GM19324 (cell line): Measurements from ENCODE around the gene COL15A1.
"Not testable (repeated sequence)": the region's sequence is repeated elsewhere in the genome, so short reads cannot be mapped to it uniquely, and the experiment has no call there.

Source experiments
- ATAC-seq: cut with Tn5 transposase; IDR thresholded peaks from one replicate; pipeline ENCODE4 v1.9.1; 2021; ENCODE audit warnings: mild to moderate bottlenecking, moderate library complexity; ENCODE audit not compliant: unreplicated experiment, low FRiP score

The COL15A1 gene

GRCh38 chr9:99004717-99005460, 61.2 kb downstream of the COL15A1 start:
- no peak for ATAC-seq

DNA sequence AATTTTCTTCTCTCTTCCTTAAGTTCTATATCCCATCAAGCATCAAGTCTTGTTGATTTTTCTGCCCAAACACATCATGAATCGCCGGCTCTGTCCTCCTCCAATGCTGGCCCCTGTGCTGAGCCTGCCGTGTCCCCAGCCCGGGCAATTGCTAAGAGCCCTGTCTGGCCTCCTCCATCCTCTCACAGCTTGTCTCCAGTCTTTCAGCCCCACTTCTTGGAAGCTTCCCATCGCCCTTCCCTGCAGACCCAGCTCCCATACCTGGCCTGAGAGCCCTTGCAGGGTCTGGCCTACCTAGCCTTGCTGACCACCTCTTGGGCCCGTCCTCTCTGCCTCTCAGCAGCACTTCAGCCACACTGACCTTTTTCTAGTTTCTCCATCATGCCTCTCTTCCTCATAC, 61.9 kb downstream of the COL15A1 start:
- ATAC-seq = no peak

- ATAC-seq = no peak
Observed at GRCh38 chr9:99006511-99006910, 62.8 kb downstream of the COL15A1 start.

- no peak for ATAC-seq
Observed at GRCh38 chr9:99006979-99007378, 63.3 kb downstream of the COL15A1 start.

DNA sequence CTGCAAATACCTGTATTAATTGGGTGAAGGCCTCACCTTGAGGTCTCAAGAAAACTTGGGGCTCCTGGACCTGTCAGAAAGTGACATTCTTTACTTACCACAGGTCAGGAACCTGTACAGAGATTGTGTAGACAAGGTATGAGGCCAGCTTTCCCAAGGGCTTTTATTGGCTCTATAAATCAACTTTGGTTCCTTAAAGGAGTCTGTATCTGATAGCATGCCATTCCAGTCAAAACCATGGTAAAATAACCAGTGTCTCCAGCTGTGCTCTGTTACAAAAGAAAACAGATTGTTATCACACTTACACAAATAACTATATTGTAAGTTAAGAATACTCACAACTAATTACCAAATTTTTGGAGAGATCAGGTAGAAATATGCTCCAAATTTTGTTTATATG, 64.5 kb downstream of the COL15A1 start:
- ATAC-seq = no peak

DNA sequence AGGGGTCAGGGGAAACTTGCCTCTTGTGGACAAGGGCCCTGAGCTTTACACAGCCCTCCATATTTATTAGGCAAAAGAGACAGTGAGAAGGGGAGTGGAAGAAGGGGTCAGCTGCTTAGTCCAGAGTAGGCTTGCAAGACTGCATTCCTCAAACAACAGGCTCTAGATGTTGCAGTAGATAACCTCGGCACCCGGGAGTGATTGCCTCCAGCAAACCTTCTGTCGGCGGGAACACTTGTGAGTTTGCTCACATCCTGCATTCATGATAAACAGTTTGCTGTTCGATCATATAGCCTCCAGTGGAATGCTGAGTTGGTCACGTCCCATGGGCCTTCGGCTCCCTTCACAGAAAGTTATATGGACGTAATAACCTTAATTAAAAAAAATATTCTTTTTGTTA, 66.7 kb downstream of the COL15A1 start:
- ATAC-seq = not testable (repeated sequence)

- no peak for ATAC-seq
Observed at GRCh38 chr9:99011161-99011709, 67.5 kb downstream of the COL15A1 start.

DNA sequence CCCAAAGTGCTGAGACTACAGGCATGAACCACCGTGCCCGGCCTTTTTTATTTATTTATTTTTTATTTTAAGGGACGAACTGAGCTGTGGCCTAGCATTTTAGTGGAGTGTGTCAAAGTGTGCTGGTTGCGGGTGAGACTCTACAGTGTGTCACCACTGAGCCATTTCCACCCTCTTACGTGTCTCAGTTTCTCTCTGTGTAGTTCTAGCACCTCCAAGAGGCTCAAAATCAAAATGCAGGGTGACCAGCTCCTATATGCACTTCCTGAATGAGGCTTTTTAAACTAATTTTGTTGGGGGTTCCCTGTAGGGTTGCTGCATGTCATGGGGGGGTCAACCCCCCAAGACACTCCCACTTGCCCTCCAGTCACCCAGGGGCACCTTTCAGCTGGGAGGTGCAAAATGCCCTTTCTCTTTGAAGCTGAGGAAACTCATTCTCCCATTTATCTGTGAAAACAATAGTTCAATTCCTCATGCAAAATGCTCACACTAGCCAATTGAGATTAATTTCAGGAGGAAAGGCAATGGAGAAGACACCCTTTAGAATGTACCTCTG, 69.3 kb downstream of the COL15A1 start:
- ATAC-seq = no peak

DNA sequence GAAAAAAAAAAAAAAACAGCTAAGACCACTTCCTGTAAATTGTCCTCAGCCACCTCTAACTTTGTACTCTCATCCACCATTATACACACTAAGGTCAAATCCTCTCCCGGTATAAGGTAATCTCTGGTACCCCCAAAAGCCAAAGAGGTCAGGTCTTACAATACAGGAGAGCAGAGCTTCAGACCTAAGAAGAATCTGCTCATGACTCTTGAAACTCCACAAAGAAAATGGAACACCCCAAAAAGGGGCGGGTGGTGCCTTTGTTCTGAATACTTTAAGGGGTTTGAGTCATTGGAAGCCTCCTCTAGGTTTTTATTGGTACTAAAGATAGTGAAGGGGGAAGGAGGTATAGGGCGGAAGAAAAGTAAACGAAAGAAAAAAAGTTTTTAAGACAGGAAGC, 69.8 kb downstream of the COL15A1 start:
- no peak for ATAC-seq

DNA sequence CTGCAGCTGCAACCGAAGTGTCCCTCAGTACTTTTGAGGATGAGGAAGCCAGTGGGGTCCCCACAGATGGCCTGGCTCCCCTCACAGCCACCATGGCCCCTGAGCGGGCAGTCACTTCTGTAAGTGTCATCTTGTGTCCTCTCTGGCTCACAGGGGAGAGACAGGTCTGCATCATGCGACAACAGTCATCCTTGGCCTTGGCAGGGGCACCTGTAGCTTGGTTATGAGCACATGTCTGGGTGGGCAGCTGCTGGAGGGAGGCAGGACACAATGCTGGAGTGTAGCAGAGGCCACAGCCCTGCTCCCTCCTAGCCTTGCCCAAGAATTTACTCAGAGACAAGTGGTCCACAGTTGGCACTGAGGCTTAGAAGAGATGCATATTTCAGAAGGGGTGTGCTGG, 71.7 kb downstream of the COL15A1 start:
- no peak for ATAC-seq

- ATAC-seq = no peak
Observed at GRCh38 chr9:99015890-99016289, 72.2 kb downstream of the COL15A1 start.

DNA sequence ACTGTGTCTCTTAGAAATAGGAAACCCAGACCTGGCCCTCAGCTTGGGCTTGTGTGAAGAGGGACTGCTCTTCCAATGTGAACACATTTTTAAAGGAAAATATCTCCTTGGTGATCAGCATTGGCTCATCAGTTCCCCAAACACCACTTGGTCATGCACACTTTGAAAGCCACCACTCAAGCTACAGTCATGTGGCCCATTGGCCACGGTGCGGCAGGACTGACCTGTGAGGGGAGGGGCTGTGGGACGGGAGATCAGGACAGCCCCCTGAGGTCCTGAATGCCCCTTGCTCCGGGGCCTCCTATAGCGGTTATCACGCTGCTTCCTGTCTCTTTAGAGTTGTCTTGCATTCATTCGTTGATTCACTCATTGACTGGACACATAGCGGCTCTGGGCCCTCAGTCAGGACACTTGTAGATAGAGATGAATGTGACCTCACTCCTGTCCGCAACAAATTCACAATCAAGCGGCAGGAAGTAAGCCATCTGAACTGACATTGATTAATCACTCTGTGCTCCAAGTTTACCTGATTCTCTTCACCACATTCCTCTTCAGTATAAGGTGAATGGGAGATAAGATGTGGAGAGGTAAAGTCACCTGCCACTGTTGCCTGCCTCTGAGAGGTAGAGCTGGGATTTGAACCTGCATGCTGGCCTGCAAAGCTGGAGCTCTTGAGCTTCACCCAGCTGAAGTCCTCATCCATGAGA, 73.1 kb downstream of the COL15A1 start:
- ATAC-seq = no peak

DNA sequence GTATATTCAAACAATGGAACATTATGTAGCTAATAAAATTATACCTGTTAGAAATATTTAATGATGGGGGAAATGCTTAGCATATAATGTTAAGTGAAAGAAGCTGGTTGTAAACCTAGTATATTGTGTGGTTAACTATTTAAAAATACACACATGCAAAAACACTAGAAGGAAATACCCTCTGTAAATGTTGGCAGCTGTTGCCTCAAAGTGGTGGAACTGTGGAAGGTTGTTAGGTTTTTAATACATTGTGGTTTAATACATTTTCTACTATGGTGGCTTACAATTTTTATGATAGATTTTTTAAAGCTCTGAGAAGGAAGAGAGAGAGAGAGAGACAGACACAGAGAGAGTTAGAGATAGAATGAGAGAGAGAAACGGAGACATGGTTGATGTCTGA, 74.9 kb downstream of the COL15A1 start:
- ATAC-seq = no peak

- no peak for ATAC-seq
Observed at GRCh38 chr9:99019510-99020331, 76.0 kb downstream of the COL15A1 start.

GRCh38 chr9:99020786-99021436, 77.2 kb downstream of the COL15A1 start:
- ATAC-seq = no peak

GRCh38 chr9:99021512-99021911, 77.8 kb downstream of the COL15A1 start:
- no peak for ATAC-seq

GRCh38 chr9:99023231-99023630, 79.5 kb downstream of the COL15A1 start:
- ATAC-seq = no peak

DNA sequence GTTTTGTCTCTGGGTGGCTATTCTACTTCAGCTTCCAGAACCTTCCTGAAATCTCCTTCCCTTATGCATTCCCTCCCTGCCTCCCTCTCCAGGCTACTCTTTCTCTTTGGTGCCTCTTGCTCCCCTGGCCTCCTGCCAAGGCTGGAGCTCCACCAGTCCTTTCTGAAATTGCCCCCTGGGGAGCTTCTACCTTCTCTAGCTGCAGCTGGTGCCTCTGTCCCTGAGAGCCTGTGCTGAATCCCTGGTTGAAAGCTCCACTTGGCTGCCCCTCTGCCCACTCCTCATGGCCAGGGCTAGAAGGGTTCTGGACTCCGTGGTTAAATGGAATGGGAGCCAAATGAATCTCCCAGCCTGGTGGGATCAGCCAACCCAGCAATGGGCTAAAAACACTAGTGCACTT, 80.1 kb downstream of the COL15A1 start:
- no peak for ATAC-seq

GRCh38 chr9:99024959-99025358, 81.3 kb downstream of the COL15A1 start:
- ATAC-seq = no peak

DNA sequence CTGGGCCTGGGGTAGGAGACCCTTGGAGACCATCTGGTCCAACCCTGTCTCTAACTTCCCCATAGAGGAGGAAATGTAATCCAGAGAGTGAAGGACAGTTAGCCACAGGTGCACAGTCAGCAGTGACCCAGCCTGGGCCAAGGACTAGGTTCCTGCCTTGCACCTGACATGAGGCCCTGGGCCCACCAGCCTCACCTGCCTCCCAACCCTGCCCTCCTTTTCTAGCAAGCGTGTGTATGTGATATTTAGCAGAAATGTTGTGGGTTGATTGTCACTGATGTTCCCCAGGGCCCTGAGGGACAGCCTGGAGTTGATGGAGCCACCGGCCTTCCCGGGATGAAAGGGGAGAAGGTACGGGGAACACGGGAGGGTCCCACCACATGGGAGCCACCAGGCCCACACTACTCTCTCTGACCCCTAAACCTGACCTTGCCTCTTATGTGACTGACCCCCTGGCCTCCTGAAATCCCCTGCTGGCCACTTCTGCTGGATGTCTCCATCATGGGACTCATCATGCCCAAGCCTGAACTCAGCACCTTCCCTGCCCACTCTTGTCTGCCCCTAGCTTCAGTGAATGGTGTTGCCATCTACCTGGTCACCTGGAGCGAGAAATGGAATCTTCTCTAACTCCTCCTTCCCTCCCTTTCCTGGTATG, 82.0 kb downstream of the COL15A1 start:
- no peak for ATAC-seq
